Endothelial cell of umbilical vein (primary cell): ENCODE data around the gene A1BG.
A peak's percentile ranks its signal among the peaks of the same experiment; 100 is the strongest.

ENCODE experiments used
- CTCF ChIP-seq, 2 donors: IDR thresholded peaks; 1 replicate in 1 of 2; 2 replicates in 1 of 2; pipeline ENCODE4 v1.5.1; 2011; ENCODE audit warnings: low read length in 2 of 2, mild to moderate bottlenecking in 2 of 2, moderate library complexity in 2 of 2, control low read depth in 1 of 2, inconsistent platforms in 1 of 2, low read depth in 1 of 2; ENCODE audit not compliant: insufficient read depth in 1 of 2; ENCODE audit errors: extremely low read depth in 1 of 2
- EZH2 ChIP-seq: IDR thresholded peaks from 2 replicates; pipeline ENCODE4 v1.6.1; 2012; ENCODE audit warnings: borderline replicate concordance, low read depth, mild to moderate bottlenecking, moderate library complexity, low read length, inconsistent platforms; ENCODE audit not compliant: severe bottlenecking
- FOS ChIP-seq: IDR thresholded peaks from 2 replicates; pipeline ENCODE4 v1.6.1; 2011; ENCODE audit warnings: mild to moderate bottlenecking, low read length, moderate library complexity, borderline replicate concordance; ENCODE audit not compliant: insufficient read depth
- GATA2 ChIP-seq: IDR thresholded peaks from 2 replicates; pipeline ENCODE4 v1.7.0; 2011; ENCODE audit warnings: low read depth, mild to moderate bottlenecking, moderate library complexity, mixed read lengths, low read length; ENCODE audit not compliant: insufficient read length, insufficient read depth
- JUN ChIP-seq: IDR thresholded peaks from 2 replicates; pipeline ENCODE4 v1.6.1; 2011; ENCODE audit warnings: borderline replicate concordance, low read depth; ENCODE audit not compliant: insufficient read length, insufficient read depth
- MYC ChIP-seq: IDR thresholded peaks from one replicate; pipeline ENCODE4 v1.6.1; 2011; ENCODE audit warnings: mild to moderate bottlenecking, low read depth, low read length
- POLR2A ChIP-seq: IDR thresholded peaks from 2 replicates; pipeline ENCODE4 v1.6.1; 2012; ENCODE audit warnings: low read depth, mild to moderate bottlenecking, control low read depth, low read length

GRCh38 chr19:58305065-58305931 is 48.0 kb downstream of the A1BG start, which contains the start of gene ERVK3-1:
- TF ChIP-seq JUN = no peak
- TF ChIP-seq CTCF (IDR thresholded peaks at IDR 0.05; ENCODE audit: extremely low read depth in 1 of 2, insufficient read depth in 1 of 2, low read depth in 1 of 2, low read length in 2 of 2) = no peak
- TF ChIP-seq EZH2 = no peak
- TF ChIP-seq POLR2A = peak; percentile 92
- TF ChIP-seq GATA2 = no peak
- TF ChIP-seq MYC = no peak
- no peak for TF ChIP-seq FOS
